Hematopoietic multipotent progenitor cell (in vitro differentiated cells): Measurements from ENCODE around the gene LGI2. TPM values are rescaled to one million over a fixed set of nuclear protein-coding genes. Genes with fewer than 3 reads are reported as not detected.
A peak's percentile ranks its signal among the peaks of the same experiment; 100 is the strongest.

Experiments
- DNase-seq, 3 donors: peaks; one replicate each; pipeline ENCODE4 v3.0.0-alpha.2; 2011 to 2015; ENCODE audit warnings: low read depth in 2 of 3, low spot score in 2 of 3
- total RNA-seq: library from RNA; depleted of rRNA; stranded (reverse); fragments of >200 nt; gene quantifications from one replicate; pipeline ENCODE4 v1.2.3, GENCODE V29; 2012

The LGI2 gene
- total RNA-seq, 1 donor, result not detected

- DNase-seq, result peak in 1 of 3 donors; percentile 33
Measured at GRCh38 chr4:24999392-25000089, 31.2 kb downstream of the LGI2 start.

GRCh38 chr4:24995346-24995919, 35.3 kb downstream of the LGI2 start:
- DNase-seq, result no peak

GRCh38 chr4:24993551-24994080, 37.1 kb downstream of the LGI2 start:
- no peak for DNase-seq

GRCh38 chr4:24992968-24993367, 37.8 kb downstream of the LGI2 start:
- no peak for DNase-seq

- no peak for DNase-seq
Measured at GRCh38 chr4:24991015-24991414, 39.7 kb downstream of the LGI2 start.

GRCh38 chr4:24989327-24989726, 41.4 kb downstream of the LGI2 start:
- no peak for DNase-seq

- peak in 1 of 3 donors; percentile 20 for DNase-seq
Measured at GRCh38 chr4:24988776-24989175, 42.0 kb downstream of the LGI2 start.

- DNase-seq, result no peak
Measured at GRCh38 chr4:24984602-24985532, 45.9 kb downstream of the LGI2 start.

GRCh38 chr4:24980740-24981139, 50.0 kb downstream of the LGI2 start:
- DNase-seq, result no peak

- DNase-seq, result peak; percentile 13 to 77 (median 62)
Measured at GRCh38 chr4:24980064-24980690, 50.6 kb downstream of the LGI2 start.

- peak in 2 of 3 donors; percentile 55 to 67 for DNase-seq
Measured at GRCh38 chr4:24979554-24979953, 51.2 kb downstream of the LGI2 start.

GRCh38 chr4:24978291-24979075, 52.3 kb downstream of the LGI2 start:
- no peak for DNase-seq

- peak in 2 of 3 donors; percentile 33 to 74 for DNase-seq
Measured at GRCh38 chr4:24975510-24975909, 55.2 kb downstream of the LGI2 start.

GRCh38 chr4:24973747-24974601, 56.8 kb downstream of the LGI2 start:
- no peak for DNase-seq

- no peak for DNase-seq
Measured at GRCh38 chr4:24973404-24973746, 57.4 kb downstream of the LGI2 start.

GRCh38 chr4:24971192-24971591, 59.6 kb downstream of the LGI2 start:
- DNase-seq, result peak in 1 of 3 donors; percentile 68

- DNase-seq, result no peak
Measured at GRCh38 chr4:24970635-24971034, 60.1 kb downstream of the LGI2 start.

- no peak for DNase-seq
Measured at GRCh38 chr4:24970191-24970590, 60.6 kb downstream of the LGI2 start.

- DNase-seq, result no peak
Measured at GRCh38 chr4:24969486-24969885, 61.3 kb downstream of the LGI2 start.
